Fibroblast of villous mesenchyme (primary cell): Measurements from ENCODE around the gene CA5A. TPM values are rescaled to one million over a fixed set of nuclear protein-coding genes. Genes with fewer than 3 reads are reported as not detected.

Experiments used
- DNase-seq: peaks from one replicate; pipeline ENCODE4 v3.0.0-alpha.2; 2010; ENCODE audit warnings: low read depth
- H3K4me3 ChIP-seq: 2 replicates; pipeline ENCODE4 v1.5.1; 2011; ENCODE audit warnings: low read depth, mild to moderate bottlenecking, low read length
- CTCF ChIP-seq: IDR thresholded peaks from 2 replicates; pipeline ENCODE4 v1.5.1; 2012; ENCODE audit warnings: low read depth, mild to moderate bottlenecking, low read length; ENCODE audit not compliant: insufficient read depth
- total RNA-seq: library from RNA; depleted of rRNA; stranded (reverse); fragments of >200 nt; gene quantifications from 2 replicates; pipeline ENCODE4 v1.2.3, GENCODE V29; 2012

CA5A gene
- total RNA-seq, 1 donor: not detected

DNA sequence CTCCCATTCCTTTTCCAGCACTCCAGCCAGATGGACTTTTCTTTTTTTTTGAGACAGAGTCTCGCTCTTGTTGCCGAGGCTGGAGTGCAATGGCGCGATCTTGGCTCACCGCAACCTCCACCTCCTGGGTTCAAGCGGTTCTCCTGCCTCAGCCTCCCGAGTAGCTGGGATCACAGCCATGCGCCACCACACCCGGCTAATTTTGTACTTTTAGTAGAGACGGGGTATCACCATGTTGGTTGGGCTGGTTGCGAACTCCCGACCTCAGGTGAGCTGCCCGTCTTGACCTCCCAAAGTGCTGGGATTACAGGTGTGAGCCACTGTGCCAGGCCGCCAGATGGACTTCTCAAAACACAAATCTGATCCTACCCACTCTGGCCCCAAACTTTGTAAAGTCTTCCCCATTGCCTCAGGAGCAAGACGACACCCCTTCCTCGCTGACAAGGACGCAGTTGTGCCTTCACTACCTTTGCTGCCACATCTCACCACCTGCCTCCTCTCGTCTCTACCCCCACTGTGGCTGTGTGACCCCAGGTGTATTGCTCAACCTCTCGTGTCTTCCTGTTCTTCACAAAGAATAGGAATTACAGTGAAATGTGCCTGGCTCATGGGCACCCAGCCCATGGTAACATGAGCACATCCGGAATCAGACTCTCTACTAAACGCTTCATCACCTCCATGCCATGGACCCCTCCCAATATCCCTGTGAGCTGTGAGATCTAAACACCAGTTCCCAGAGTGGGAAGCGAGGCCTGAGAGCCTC is 11.2 kb upstream of the CA5A start:
- no peak for TF ChIP-seq CTCF
- H3K4me3 ChIP-seq: no peak overlapping the region
- DNase-seq: no peak

GRCh38 chr16:87946596-87947347 is 10.4 kb upstream of the CA5A start:
- H3K4me3 ChIP-seq: no peak overlapping the region
- no peak for TF ChIP-seq CTCF
- DNase-seq: no peak

GRCh38 chr16:87945351-87946042 is 9.2 kb upstream of the CA5A start:
- DNase-seq: peak; percentile 92
- TF ChIP-seq CTCF: no peak
- H3K4me3 ChIP-seq: peak overlapping the region; percentile 38

DNA sequence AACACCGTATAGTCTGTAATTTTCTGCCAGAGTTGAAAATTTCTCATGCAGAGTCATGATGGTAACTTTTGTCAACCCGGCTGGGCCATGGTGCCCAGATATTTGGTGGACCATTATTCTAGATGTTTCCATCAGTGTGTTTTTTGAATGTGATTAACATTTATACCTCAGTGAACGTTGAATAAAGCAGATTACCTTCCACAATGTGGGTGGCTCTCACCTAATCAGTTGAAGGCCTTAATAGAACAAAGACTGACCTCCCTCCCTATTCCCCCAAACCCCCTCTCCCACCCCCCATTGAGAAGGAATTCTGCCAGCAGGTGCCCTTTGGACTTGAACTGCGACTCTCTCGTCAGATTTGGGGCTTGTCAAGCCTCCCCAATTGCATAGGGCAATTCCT is 6.4 kb upstream of the CA5A start:
- no peak for DNase-seq
- TF ChIP-seq CTCF: no peak
- H3K4me3 ChIP-seq: no peak overlapping the region

GRCh38 chr16:87939562-87940423 is 3.5 kb upstream of the CA5A start:
- DNase-seq: no peak

More at GRCh38 chr16:87939562-87940423, 3.5 kb upstream of the CA5A start:
- H3K4me3 ChIP-seq: no peak overlapping the region
- no peak for TF ChIP-seq CTCF
